Esophagus muscularis mucosa (tissue), 3 donors: ENCODE data around the gene SPSB4.

Experiments
- POLR2A ChIP-seq: fragments of 450-650 bp; IDR thresholded peaks from one replicate; pipeline ENCODE4 v1.6.1; 2017; ENCODE audit warnings: antibody characterized with exemption, moderate library complexity, mild to moderate bottlenecking, low read depth
- POLR2AphosphoS5 ChIP-seq, 2 donors: sonication (generic); formaldehyde crosslinking; IDR thresholded peaks; one replicate each; pipeline ENCODE4 v1.6.1; 2017; ENCODE audit warnings: antibody characterized with exemption in 2 of 2
- TF ChIP-seq, protein P1 (sequence below), 3 experiments: fragments of 200-600 bp in 2 of 3; fragments of 450-650 bp in 1 of 3; sonication (generic) in 2 of 3; IDR thresholded peaks; one replicate each; pipeline ENCODE4 v1.5.1; 2017 to 2019; ENCODE audit warnings: antibody characterized with exemption in 3 of 3, mild to moderate bottlenecking in 2 of 3, moderate library complexity in 1 of 3

DNA sequence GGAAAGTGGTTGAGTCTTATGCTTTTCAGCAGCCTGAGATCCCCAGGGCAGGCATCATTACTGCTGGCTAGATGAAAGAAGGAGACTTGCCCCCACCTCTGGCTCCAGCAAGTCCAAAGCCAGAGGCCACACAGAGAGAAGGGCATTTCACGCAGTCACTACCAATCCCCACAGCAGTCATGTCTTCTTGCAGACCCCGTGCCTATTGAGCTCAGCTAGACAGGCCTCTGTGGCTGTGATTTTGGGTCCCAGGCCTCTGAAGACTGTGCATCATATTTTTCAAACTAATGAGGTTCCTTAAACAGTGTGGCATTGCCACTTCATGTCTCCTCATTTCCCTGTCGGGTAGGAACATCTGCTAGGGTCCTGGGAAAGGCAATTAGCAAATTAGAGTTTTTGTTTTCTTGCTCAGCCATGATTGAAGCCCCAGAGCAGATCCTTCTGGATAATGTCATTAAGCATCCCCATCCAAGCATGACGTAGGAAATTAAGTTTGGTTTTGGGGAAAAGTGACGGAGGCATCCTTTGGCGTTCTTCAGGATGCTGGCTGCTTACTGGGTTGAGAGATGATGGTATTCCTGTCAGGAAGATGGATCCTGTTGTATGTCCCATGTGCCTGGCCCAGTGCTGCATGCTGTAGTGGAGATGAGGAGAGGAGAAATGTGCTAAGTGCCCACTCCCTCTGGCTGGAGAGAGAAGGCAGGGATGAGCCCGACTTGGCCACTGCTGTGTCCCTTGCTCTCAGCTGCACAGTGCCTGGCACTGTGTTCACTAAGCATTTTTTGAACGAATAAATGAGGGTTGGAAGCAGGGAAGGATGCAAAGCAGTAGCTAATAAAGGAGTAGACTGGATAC lies 7.0 kb downstream of the SPSB4 start:
- TF ChIP-seq, protein P1, sequence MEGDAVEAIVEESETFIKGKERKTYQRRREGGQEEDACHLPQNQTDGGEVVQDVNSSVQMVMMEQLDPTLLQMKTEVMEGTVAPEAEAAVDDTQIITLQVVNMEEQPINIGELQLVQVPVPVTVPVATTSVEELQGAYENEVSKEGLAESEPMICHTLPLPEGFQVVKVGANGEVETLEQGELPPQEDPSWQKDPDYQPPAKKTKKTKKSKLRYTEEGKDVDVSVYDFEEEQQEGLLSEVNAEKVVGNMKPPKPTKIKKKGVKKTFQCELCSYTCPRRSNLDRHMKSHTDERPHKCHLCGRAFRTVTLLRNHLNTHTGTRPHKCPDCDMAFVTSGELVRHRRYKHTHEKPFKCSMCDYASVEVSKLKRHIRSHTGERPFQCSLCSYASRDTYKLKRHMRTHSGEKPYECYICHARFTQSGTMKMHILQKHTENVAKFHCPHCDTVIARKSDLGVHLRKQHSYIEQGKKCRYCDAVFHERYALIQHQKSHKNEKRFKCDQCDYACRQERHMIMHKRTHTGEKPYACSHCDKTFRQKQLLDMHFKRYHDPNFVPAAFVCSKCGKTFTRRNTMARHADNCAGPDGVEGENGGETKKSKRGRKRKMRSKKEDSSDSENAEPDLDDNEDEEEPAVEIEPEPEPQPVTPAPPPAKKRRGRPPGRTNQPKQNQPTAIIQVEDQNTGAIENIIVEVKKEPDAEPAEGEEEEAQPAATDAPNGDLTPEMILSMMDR (IDR thresholded peaks at IDR 0.05), result no peak
- no peak for TF ChIP-seq POLR2A
- no peak for TF ChIP-seq POLR2AphosphoS5 (IDR thresholded peaks at IDR 0.05)
